H9 (cell line): ENCODE results near the gene TSPOAP1. TPM values are rescaled to one million over a fixed set of nuclear protein-coding genes. Genes with fewer than 3 reads are reported as not detected.

ENCODE experiments used
- DNase-seq: peaks from one replicate; pipeline ENCODE4 v3.0.0-alpha.2; 2017
- H2AFZ ChIP-seq: one replicate; pipeline ENCODE4 v1.6.1; 2013; ENCODE audit warnings: mild to moderate bottlenecking, low read length, control low read depth, moderate library complexity
- H2AK5ac ChIP-seq: 2 replicates; pipeline ENCODE4 v1.6.1; 2013; ENCODE audit warnings: low read length, control low read depth, mixed read lengths; ENCODE audit not compliant: insufficient read length
- H2BK120ac ChIP-seq: one replicate; pipeline ENCODE4 v1.6.1; 2013; ENCODE audit warnings: low read depth, mild to moderate bottlenecking, low read length, control low read depth, inconsistent platforms; ENCODE audit not compliant: poor library complexity, severe bottlenecking
- H2BK12ac ChIP-seq: 2 replicates; pipeline ENCODE4 v1.6.1; 2013; ENCODE audit warnings: low read length, control low read depth, mixed read lengths, low read depth; ENCODE audit not compliant: insufficient read length
- H2BK15ac ChIP-seq: 2 replicates; pipeline ENCODE4 v1.6.1; 2013; ENCODE audit warnings: low read depth, low read length, control low read depth
- H2BK20ac ChIP-seq: one replicate; pipeline ENCODE4 v1.6.1; 2013; ENCODE audit warnings: low read depth, mild to moderate bottlenecking, low read length, control low read depth, inconsistent platforms; ENCODE audit not compliant: poor library complexity, severe bottlenecking
- H2BK5ac ChIP-seq: 2 replicates; pipeline ENCODE4 v1.6.1; 2013; ENCODE audit warnings: low read length, control low read depth, mixed read lengths; ENCODE audit not compliant: insufficient read length
- H3K14ac ChIP-seq: 2 replicates; pipeline ENCODE4 v1.6.1; 2013; ENCODE audit warnings: low read length, control low read depth; ENCODE audit not compliant: insufficient read depth
- H3K18ac ChIP-seq: 2 replicates; pipeline ENCODE4 v1.6.1; 2013; ENCODE audit warnings: low read depth, mild to moderate bottlenecking, mixed read lengths, low read length, control low read depth; ENCODE audit not compliant: insufficient read length
- H3K23ac ChIP-seq: 2 replicates; pipeline ENCODE4 v1.6.1; 2013; ENCODE audit warnings: low read length, control low read depth, mixed read lengths, low read depth; ENCODE audit not compliant: insufficient read length
- H3K23me2 ChIP-seq: 2 replicates; pipeline ENCODE4 v1.6.1; 2013; ENCODE audit warnings: low read depth, mild to moderate bottlenecking, mixed read lengths, low read length, control low read depth; ENCODE audit not compliant: insufficient read length, poor library complexity, severe bottlenecking
- H3K27ac ChIP-seq: 2 replicates; pipeline ENCODE4 v1.5.1; 2013; ENCODE audit warnings: low read length, control low read depth, mixed read lengths, low read depth; ENCODE audit not compliant: insufficient read length
- H3K27me3 ChIP-seq: 2 replicates; pipeline ENCODE4 v1.6.1; 2013; ENCODE audit warnings: low read length, control low read depth, inconsistent platforms; ENCODE audit not compliant: insufficient read depth
- H3K4ac ChIP-seq: 2 replicates; pipeline ENCODE4 v1.6.1; 2013; ENCODE audit warnings: low read depth, mild to moderate bottlenecking, control low read depth, inconsistent platforms, low read length, moderate library complexity
- H3K4me1 ChIP-seq: 2 replicates; pipeline ENCODE4 v1.6.1; 2013; ENCODE audit warnings: low read length, control low read depth, inconsistent platforms; ENCODE audit not compliant: insufficient read depth
- H3K4me2 ChIP-seq: 2 replicates; pipeline ENCODE4 v1.6.1; 2013; ENCODE audit warnings: low read length, control low read depth, mixed read lengths; ENCODE audit not compliant: insufficient read length, insufficient read depth
- H3K56ac ChIP-seq: 2 replicates; pipeline ENCODE4 v1.6.1; 2013; ENCODE audit warnings: low read depth, mild to moderate bottlenecking, mixed read lengths, low read length, control low read depth; ENCODE audit not compliant: insufficient read length
- H3K79me1 ChIP-seq: 2 replicates; pipeline ENCODE4 v1.6.1; 2013; ENCODE audit warnings: low read depth, mild to moderate bottlenecking, moderate library complexity, low read length, control low read depth, inconsistent platforms; ENCODE audit not compliant: insufficient read depth, poor library complexity, severe bottlenecking
- H3K79me2 ChIP-seq: 2 replicates; pipeline ENCODE4 v1.6.1; 2013; ENCODE audit warnings: low read length, control low read depth, inconsistent platforms; ENCODE audit not compliant: insufficient read depth
- H3K9ac ChIP-seq: 2 replicates; pipeline ENCODE4 v1.6.1; 2013; ENCODE audit warnings: low read length, control low read depth, mixed read lengths; ENCODE audit not compliant: insufficient read length; ENCODE audit errors: extremely low read depth
- H3K9me3 ChIP-seq: one replicate; pipeline ENCODE4 v1.6.1; 2013; ENCODE audit warnings: low read depth, low read length, inconsistent platforms; ENCODE audit not compliant: control insufficient read depth
- H3T11ph ChIP-seq: one replicate; pipeline ENCODE4 v1.6.1; 2013; ENCODE audit warnings: mild to moderate bottlenecking, low read length, control low read depth, inconsistent platforms
- H4K20me1 ChIP-seq: one replicate; pipeline ENCODE4 v1.6.1; 2013; ENCODE audit not compliant: control insufficient read depth, insufficient read length, insufficient read depth
- H4K5ac ChIP-seq: 2 replicates; pipeline ENCODE4 v1.6.1; 2013; ENCODE audit warnings: low read depth, mild to moderate bottlenecking, mixed read lengths, low read length, control low read depth; ENCODE audit not compliant: insufficient read length
- H4K8ac ChIP-seq: replicated peaks from 2 replicates; pipeline ENCODE4 v1.6.1; 2013; ENCODE audit warnings: low read length, control low read depth, mixed read lengths, low read depth; ENCODE audit not compliant: insufficient read length
- H4K91ac ChIP-seq: 2 replicates; pipeline ENCODE4 v1.6.1; 2013; ENCODE audit warnings: low read depth, mild to moderate bottlenecking, moderate library complexity, mixed read lengths, low read length, control low read depth; ENCODE audit not compliant: insufficient read length
- H3K27ac Mint-ChIP-seq, 3 experiments: 2 replicates in 2 of 3; 3 replicates in 1 of 3; pipeline ENCODE4 v1.8.0; 2020 to 2021; ENCODE audit warnings: mixed read lengths in 3 of 3, mild to moderate bottlenecking in 1 of 3, moderate library complexity in 1 of 3
- H3K27me3 Mint-ChIP-seq: 2 replicates; pipeline ENCODE4 v1.8.0; 2021; ENCODE audit warnings: low read depth, mild to moderate bottlenecking, moderate library complexity, mixed read lengths
- H3K36me3 Mint-ChIP-seq, 3 experiments: 2 replicates in 2 of 3; 3 replicates in 1 of 3; pipeline ENCODE4 v1.8.0; 2020 to 2021; ENCODE audit warnings: low read depth in 3 of 3, mixed read lengths in 3 of 3; ENCODE audit not compliant: insufficient read depth in 1 of 3
- H3K4me1 Mint-ChIP-seq, 2 experiments: 2 replicates each; pipeline ENCODE4 v1.8.0; 2020; ENCODE audit warnings: mixed read lengths in 2 of 2
- H3K4me3 Mint-ChIP-seq, 2 experiments: 2 replicates in 1 of 2; 3 replicates in 1 of 2; pipeline ENCODE4 v1.8.0; 2020 to 2021; ENCODE audit warnings: mild to moderate bottlenecking in 2 of 2, mixed read lengths in 2 of 2, moderate library complexity in 1 of 2
- H3K9me3 Mint-ChIP-seq, 2 experiments: 2 replicates in 1 of 2; 3 replicates in 1 of 2; pipeline ENCODE4 v1.8.0; 2020; ENCODE audit warnings: mild to moderate bottlenecking in 2 of 2, mixed read lengths in 2 of 2, moderate library complexity in 1 of 2
- CTCF ChIP-seq: fragments of 200-600 bp; sonication (generic); conservative IDR thresholded peaks from 3 replicates; pipeline ENCODE4 v1.8.0; 2021; ENCODE audit warnings: antibody characterized with exemption, mild to moderate bottlenecking
- WGBS: extraction: QIAGEN DNeasy Blood & Tissue Kit; methylation state at CpG from one replicate; pipeline ENCODE4 v1.1.7; 2013; ENCODE audit warnings: missing lambda C conversion rate, low lambda C conversion rate, mixed read lengths; ENCODE audit not compliant: insufficient read length; ENCODE audit errors: extremely low coverage; 5-methylcytosine and 5-hydroxymethylcytosine counted together
- total RNA-seq: library from RNA; stranded (reverse); gene quantifications from 2 replicates; pipeline ENCODE4 v1.2.1, GENCODE V29; 2021

TSPOAP1 gene
- total RNA-seq, 1 experiment from 2014 or later = 17.3 TPM

- Histone ChIP-seq H3K23me2 (no peaks in the 10 kb centered on the region), H2BK20ac (peak overlapping the region; percentile 76), H3K14ac (peak overlapping the region; percentile 71), H2BK120ac (no peak overlapping the region), H2AFZ (no peak overlapping the region), H4K20me1 (no peaks in the 10 kb centered on the region), H2BK12ac (peak overlapping the region; percentile 25), H4K8ac (no peak overlapping the region), H3K4ac (peak overlapping the region; percentile 86; the same call in 1 of the 2 replicates), H3K18ac (peak overlapping the region; percentile 86), H3K27ac (peak overlapping the region; percentile 34), H3K9me3 (no peaks in the 10 kb centered on the region), H3K79me1 (no peaks in the 10 kb centered on the region), H3K56ac (no peak overlapping the region), H3K4me2 (no peak overlapping the region), H2BK5ac (no peak overlapping the region), H3K4me1 (peaks cover 6% of the 10 kb centered on the region; the same call in 1 of the 2 replicates), H2BK15ac (no peak overlapping the region), H3K27me3 (no peaks in the 10 kb centered on the region), H3K79me2 (no peaks in the 10 kb centered on the region), H2AK5ac (peak overlapping the region; percentile 51), H4K91ac (no peak overlapping the region), H3T11ph (peak overlapping the region; percentile 62), H4K5ac (peak overlapping the region; percentile 39), H3K23ac (no peak overlapping the region), H3K9ac (no peak overlapping the region)
- peak overlapping the region; percentile 74 to 96 (median 93); a peak in 5 of 7 replicates for H3K27ac Mint-ChIP-seq
- DNase-seq = peak; percentile 95
- peaks cover 0 to 4% (median 4%) of the 10 kb centered on the region in 3 experiments; a peak in 5 of 7 replicates for H3K36me3 Mint-ChIP-seq
- no peak for TF ChIP-seq CTCF
- H3K4me3 Mint-ChIP-seq = peak overlapping the region in 1 of 2 experiments; percentile 45; a peak in 3 of 5 replicates
- WGBS = no CpG with 5 or more reads among the region's 10 CpGs
- no peaks in the 10 kb centered on the region for H3K9me3 Mint-ChIP-seq
- H3K27me3 Mint-ChIP-seq = peaks cover 9% of the 10 kb centered on the region
- H3K4me1 Mint-ChIP-seq = peaks cover 27 to 32% of the 10 kb centered on the region in 2 experiments
Observed at GRCh38 chr17:58338841-58339754, 10.5 kb upstream of the TSPOAP1 start.
